Measurements from ENCODE around the gene MAGI2.

The MAGI2 gene

GRCh38 chr7:77980087-77980713, 1473.3 kb downstream of the MAGI2 start:
- no peak for DNase-seq (ENCODE audit: low read depth in 4 of 4, low spot score in 1 of 4)

- DNase-seq (ENCODE audit: low read depth in 4 of 4, low spot score in 1 of 4) = no peak
Measured at GRCh38 chr7:77979219-77979618, 1474.2 kb downstream of the MAGI2 start.

GRCh38 chr7:77975672-77976480, 1477.6 kb downstream of the MAGI2 start:
- no peak for DNase-seq (ENCODE audit: low read depth in 4 of 4, low spot score in 1 of 4)

- no peak for DNase-seq (ENCODE audit: low read depth in 4 of 4, low spot score in 1 of 4)
Measured at GRCh38 chr7:77971726-77972125, 1481.7 kb downstream of the MAGI2 start.

GRCh38 chr7:77967429-77967828, 1486.0 kb downstream of the MAGI2 start:
- DNase-seq (ENCODE audit: low read depth in 4 of 4, low spot score in 1 of 4) = no peak
